ENCODE results near the gene AXIN2.

AXIN2 gene

DNA sequence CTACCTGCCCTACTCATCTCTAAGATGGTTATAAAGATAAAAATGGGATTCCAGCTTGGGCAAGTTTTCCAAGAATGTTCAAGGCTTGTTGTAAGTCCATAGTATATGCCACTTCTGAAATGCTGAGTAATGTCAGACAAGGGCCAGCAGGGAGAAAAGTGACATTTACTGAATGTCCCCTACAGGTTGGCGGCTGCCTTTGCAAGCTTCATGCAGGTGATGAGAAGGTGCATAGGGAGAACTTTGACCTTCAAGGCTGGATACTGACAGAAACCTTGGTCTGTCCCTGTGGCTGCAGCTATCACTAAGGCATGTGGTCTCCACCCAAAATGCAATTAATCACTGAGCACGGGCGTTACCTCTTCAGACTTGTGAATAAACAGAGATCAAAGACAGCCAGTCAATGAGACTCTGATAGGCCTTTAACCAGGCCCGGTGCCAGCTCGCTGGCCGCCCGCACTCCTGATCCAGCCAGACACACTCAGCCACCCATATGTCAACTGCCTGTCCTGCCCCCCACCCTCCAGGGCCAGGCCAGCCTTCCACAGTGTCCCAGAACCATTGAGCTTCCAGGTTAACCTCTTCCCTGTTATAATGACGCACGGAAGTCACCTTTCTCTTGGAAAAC is 26.8 kb upstream of the AXIN2 start:
- ChIA-PET POLR2A (no interaction called here), CTCF (interaction anchor here (0.7 to 1.6 kb wide), 4 partner anchors 13 to 1105 kb away, joined by 3 to 5 read pairs (median 3); no protein-coding TSS in a partner anchor)
- H3K9me3 ChIP-seq (ENCODE audit: control insufficient read depth, insufficient read depth, low read depth, low read length), result no peaks in the 10 kb centered on the region
- H3K4me1 ChIP-seq (ENCODE audit: control insufficient read depth, insufficient read depth, low read length), result peaks cover 7% of the 10 kb centered on the region; the same call in 1 of the 2 replicates
- no peak overlapping the region for H3K4me3 ChIP-seq (ENCODE audit: low read depth, low read length)
- no peaks in the 10 kb centered on the region for H3K36me3 ChIP-seq (ENCODE audit: control insufficient read depth in 2 of 2, insufficient read depth in 1 of 2, low read length in 2 of 2)
- H3K27ac ChIP-seq (ENCODE audit: extremely low read depth, low read depth, low read length), result no peak overlapping the region
- TF ChIP-seq ZNF114 (tag by site-specific recombination; IDR thresholded peaks at IDR 0.05) (no peak), SP7 (tag by site-specific recombination; IDR thresholded peaks at IDR 0.05) (peak; percentile 60; the same call in 1 of the 2 replicates), KLF9 (tag by site-specific recombination; IDR thresholded peaks at IDR 0.05; ENCODE audit: low read depth) (no peak), ZNF48 (tag by site-specific recombination; IDR thresholded peaks at IDR 0.05) (no peak), ZNF354C (tag by site-specific recombination; IDR thresholded peaks at IDR 0.05; ENCODE audit: borderline replicate concordance, low read depth) (no peak), ZNF155 (tag by site-specific recombination; IDR thresholded peaks at IDR 0.05) (no peak), ZNF558 (tag by site-specific recombination; IDR thresholded peaks at IDR 0.05) (no peak), HOXD13 (CRISPR knock-in tag; IDR thresholded peaks at IDR 0.05; ENCODE audit: borderline replicate concordance) (no peak), WT1 (tag by site-specific recombination; IDR thresholded peaks at IDR 0.05) (0 out of 2 replicates have a peak, but pooled peaks have one; percentile 25), ZNF140 (tag by site-specific recombination; IDR thresholded peaks at IDR 0.05) (no peak), ZNF624 (tag by site-specific recombination; IDR thresholded peaks at IDR 0.05) (no peak), ZNF747 (tag by site-specific recombination; IDR thresholded peaks at IDR 0.05) (no peak), KLF7 (tag by site-specific recombination; IDR thresholded peaks at IDR 0.05; ENCODE audit: borderline replicate concordance) (0 out of 2 replicates have a peak, but pooled peaks have one; percentile 20), ZNF843 (tag by site-specific recombination; IDR thresholded peaks at IDR 0.05) (no peak), SP3 (tag by site-specific recombination; IDR thresholded peaks at IDR 0.05) (no peak), ZNF350 (tag by site-specific recombination; IDR thresholded peaks at IDR 0.05) (no peak), BCL11A (tag by site-specific recombination; IDR thresholded peaks at IDR 0.05; ENCODE audit: low read depth) (no peak), ZNF133 (tag by site-specific recombination; IDR thresholded peaks at IDR 0.05) (no peak), FEZF1 (tag by site-specific recombination; IDR thresholded peaks at IDR 0.05) (no peak), KLF10 (tag by site-specific recombination; IDR thresholded peaks at IDR 0.05) (no peak), ZNF776 (tag by site-specific recombination; IDR thresholded peaks at IDR 0.05; ENCODE audit: borderline replicate concordance) (no peak), ZNF311 (tag by site-specific recombination; IDR thresholded peaks at IDR 0.05; ENCODE audit: borderline replicate concordance) (no peak), ZNF76 (tag by site-specific recombination; IDR thresholded peaks at IDR 0.05; ENCODE audit: borderline replicate concordance, low read depth) (no peak)
- TF ChIP-seq, protein P1, sequence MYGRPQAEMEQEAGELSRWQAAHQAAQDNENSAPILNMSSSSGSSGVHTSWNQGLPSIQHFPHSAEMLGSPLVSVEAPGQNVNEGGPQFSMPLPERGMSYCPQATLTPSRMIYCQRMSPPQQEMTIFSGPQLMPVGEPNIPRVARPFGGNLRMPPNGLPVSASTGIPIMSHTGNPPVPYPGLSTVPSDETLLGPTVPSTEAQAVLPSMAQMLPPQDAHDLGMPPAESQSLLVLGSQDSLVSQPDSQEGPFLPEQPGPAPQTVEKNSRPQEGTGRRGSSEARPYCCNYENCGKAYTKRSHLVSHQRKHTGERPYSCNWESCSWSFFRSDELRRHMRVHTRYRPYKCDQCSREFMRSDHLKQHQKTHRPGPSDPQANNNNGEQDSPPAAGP (tag by site-specific recombination; IDR thresholded peaks at IDR 0.05), result peak; percentile 75; the same call in 1 of the 2 replicates
- TF ChIP-seq, protein P2, sequence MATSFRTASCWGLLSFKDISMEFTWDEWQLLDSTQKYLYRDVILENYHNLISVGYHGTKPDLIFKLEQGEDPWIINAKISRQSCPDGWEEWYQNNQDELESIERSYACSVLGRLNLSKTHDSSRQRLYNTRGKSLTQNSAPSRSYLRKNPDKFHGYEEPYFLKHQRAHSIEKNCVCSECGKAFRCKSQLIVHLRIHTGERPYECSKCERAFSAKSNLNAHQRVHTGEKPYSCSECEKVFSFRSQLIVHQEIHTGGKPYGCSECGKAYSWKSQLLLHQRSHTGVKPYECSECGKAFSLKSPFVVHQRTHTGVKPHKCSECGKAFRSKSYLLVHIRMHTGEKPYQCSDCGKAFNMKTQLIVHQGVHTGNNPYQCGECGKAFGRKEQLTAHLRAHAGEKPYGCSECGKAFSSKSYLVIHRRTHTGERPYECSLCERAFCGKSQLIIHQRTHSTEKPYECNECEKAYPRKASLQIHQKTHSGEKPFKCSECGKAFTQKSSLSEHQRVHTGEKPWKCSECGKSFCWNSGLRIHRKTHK (tag by site-specific recombination; IDR thresholded peaks at IDR 0.05), result no peak
- TF ChIP-seq, protein P3, sequence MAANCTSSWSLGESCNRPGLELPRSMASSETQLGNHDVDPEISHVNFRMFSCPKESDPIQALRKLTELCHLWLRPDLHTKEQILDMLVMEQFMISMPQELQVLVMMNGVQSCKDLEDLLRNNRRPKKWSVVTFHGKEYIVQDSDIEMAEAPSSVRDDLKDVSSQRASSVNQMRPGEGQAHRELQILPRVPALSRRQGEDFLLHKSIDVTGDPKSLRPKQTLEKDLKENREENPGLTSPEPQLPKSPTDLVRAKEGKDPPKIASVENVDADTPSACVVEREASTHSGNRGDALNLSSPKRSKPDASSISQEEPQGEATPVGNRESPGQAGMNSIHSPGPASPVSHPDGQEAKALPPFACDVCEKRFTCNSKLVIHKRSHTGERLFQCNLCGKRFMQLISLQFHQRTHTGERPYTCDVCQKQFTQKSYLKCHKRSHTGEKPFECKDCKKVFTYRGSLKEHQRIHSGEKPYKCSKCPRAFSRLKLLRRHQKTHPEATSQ (tag by site-specific recombination; IDR thresholded peaks at IDR 0.05), result no peak
- TF ChIP-seq, protein P4, sequence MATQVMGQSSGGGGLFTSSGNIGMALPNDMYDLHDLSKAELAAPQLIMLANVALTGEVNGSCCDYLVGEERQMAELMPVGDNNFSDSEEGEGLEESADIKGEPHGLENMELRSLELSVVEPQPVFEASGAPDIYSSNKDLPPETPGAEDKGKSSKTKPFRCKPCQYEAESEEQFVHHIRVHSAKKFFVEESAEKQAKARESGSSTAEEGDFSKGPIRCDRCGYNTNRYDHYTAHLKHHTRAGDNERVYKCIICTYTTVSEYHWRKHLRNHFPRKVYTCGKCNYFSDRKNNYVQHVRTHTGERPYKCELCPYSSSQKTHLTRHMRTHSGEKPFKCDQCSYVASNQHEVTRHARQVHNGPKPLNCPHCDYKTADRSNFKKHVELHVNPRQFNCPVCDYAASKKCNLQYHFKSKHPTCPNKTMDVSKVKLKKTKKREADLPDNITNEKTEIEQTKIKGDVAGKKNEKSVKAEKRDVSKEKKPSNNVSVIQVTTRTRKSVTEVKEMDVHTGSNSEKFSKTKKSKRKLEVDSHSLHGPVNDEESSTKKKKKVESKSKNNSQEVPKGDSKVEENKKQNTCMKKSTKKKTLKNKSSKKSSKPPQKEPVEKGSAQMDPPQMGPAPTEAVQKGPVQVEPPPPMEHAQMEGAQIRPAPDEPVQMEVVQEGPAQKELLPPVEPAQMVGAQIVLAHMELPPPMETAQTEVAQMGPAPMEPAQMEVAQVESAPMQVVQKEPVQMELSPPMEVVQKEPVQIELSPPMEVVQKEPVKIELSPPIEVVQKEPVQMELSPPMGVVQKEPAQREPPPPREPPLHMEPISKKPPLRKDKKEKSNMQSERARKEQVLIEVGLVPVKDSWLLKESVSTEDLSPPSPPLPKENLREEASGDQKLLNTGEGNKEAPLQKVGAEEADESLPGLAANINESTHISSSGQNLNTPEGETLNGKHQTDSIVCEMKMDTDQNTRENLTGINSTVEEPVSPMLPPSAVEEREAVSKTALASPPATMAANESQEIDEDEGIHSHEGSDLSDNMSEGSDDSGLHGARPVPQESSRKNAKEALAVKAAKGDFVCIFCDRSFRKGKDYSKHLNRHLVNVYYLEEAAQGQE (tag by site-specific recombination; IDR thresholded peaks at IDR 0.05), result no peak
- TF ChIP-seq, protein P5, sequence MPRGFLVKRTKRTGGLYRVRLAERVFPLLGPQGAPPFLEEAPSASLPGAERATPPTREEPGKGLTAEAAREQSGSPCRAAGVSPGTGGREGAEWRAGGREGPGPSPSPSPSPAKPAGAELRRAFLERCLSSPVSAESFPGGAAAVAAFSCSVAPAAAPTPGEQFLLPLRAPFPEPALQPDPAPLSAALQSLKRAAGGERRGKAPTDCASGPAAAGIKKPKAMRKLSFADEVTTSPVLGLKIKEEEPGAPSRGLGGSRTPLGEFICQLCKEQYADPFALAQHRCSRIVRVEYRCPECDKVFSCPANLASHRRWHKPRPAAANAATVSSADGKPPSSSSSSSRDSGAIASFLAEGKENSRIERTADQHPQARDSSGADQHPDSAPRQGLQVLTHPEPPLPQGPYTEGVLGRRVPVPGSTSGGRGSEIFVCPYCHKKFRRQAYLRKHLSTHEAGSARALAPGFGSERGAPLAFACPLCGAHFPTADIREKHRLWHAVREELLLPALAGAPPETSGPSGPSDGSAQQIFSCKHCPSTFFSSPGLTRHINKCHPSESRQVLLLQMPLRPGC (tag by site-specific recombination; IDR thresholded peaks at IDR 0.05), result no peak
- TF ChIP-seq, protein P6, sequence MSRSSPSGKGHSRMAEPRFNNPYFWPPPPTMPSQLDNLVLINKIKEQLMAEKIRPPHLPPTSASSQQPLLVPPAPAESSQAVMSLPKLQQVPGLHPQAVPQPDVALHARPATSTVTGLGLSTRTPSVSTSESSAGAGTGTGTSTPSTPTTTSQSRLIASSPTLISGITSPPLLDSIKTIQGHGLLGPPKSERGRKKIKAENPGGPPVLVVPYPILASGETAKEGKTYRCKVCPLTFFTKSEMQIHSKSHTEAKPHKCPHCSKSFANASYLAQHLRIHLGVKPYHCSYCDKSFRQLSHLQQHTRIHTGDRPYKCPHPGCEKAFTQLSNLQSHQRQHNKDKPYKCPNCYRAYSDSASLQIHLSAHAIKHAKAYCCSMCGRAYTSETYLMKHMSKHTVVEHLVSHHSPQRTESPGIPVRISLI (tag by site-specific recombination; IDR thresholded peaks at IDR 0.05), result no peak
